MM.1S (cell line): Measurements from ENCODE around the gene TGFBR3L.
A peak's percentile ranks its signal among the peaks of the same experiment; 100 is the strongest.

Source experiments
- DNase-seq: peaks from one replicate; pipeline ENCODE4 v3.0.0-alpha.2; 2015
- H2AFZ ChIP-seq: fragments of 300-600 bp; sonication (generic); 2 replicates; pipeline ENCODE4 v1.6.0; 2016; ENCODE audit warnings: antibody characterized with exemption, low read length
- H3F3A ChIP-seq: fragments of 300-600 bp; sonication (generic); 2 replicates; pipeline ENCODE4 v1.6.1; 2016; ENCODE audit warnings: mild to moderate bottlenecking, antibody characterized with exemption, low read length, moderate library complexity, mixed read lengths; ENCODE audit not compliant: insufficient read depth
- H3K27ac ChIP-seq: fragments of 300-600 bp; sonication (generic); 2 replicates; pipeline ENCODE4 v1.5.1; 2016; ENCODE audit warnings: mild to moderate bottlenecking, low read length
- H3K27me3 ChIP-seq: fragments of 300-600 bp; sonication (generic); replicated peaks from 2 replicates; pipeline ENCODE4 v1.6.0; 2016; ENCODE audit warnings: low read length; ENCODE audit not compliant: insufficient read depth
- H3K36me3 ChIP-seq: fragments of 300-600 bp; sonication (generic); replicated peaks from 2 replicates; pipeline ENCODE4 v1.6.1; 2016; ENCODE audit warnings: mild to moderate bottlenecking, low read length, mixed read lengths; ENCODE audit not compliant: insufficient read depth
- H3K4me1 ChIP-seq: fragments of 300-600 bp; sonication (generic); 2 replicates; pipeline ENCODE4 v1.6.1; 2016; ENCODE audit warnings: low read length, mixed read lengths
- H3K4me2 ChIP-seq: fragments of 300-600 bp; sonication (generic); 2 replicates; pipeline ENCODE4 v1.6.0; 2016; ENCODE audit warnings: low read depth, low read length
- H3K4me3 ChIP-seq: fragments of 300-600 bp; sonication (generic); 2 replicates; pipeline ENCODE4 v1.5.1; 2016; ENCODE audit warnings: low read length, mixed read lengths
- H3K79me2 ChIP-seq: fragments of 300-600 bp; sonication (generic); 2 replicates; pipeline ENCODE4 v1.6.1; 2016; ENCODE audit warnings: mixed run types, low read length, mixed read lengths
- H3K9ac ChIP-seq: fragments of 300-600 bp; sonication (generic); 2 replicates; pipeline ENCODE4 v1.6.1; 2016; ENCODE audit warnings: low read length, mixed read lengths
- H3K9me2 ChIP-seq: fragments of 300-600 bp; sonication (generic); replicated peaks from 2 replicates; pipeline ENCODE4 v1.6.1; 2016; ENCODE audit warnings: mild to moderate bottlenecking, low read length, mixed read lengths; ENCODE audit not compliant: insufficient read depth
- H3K9me3 ChIP-seq: fragments of 300-600 bp; sonication (generic); replicated peaks from 2 replicates; pipeline ENCODE4 v1.6.1; 2016; ENCODE audit warnings: mild to moderate bottlenecking, low read length, mixed read lengths; ENCODE audit not compliant: insufficient read depth
- H4K20me1 ChIP-seq: fragments of 300-600 bp; sonication (generic); 2 replicates; pipeline ENCODE4 v1.6.1; 2016; ENCODE audit warnings: mild to moderate bottlenecking, low read length, moderate library complexity, mixed read lengths; ENCODE audit not compliant: insufficient read depth
- CTCF ChIP-seq: fragments of 300-600 bp; sonication (generic); IDR thresholded peaks from 2 replicates; pipeline ENCODE4 v1.5.1; 2016; ENCODE audit warnings: antibody characterized with exemption, low read length, mixed read lengths
- EZH2 ChIP-seq: fragments of 300-600 bp; sonication (generic); optimal IDR thresholded peaks from 2 replicates; pipeline ENCODE3; 2017; ENCODE audit warnings: low read depth, mild to moderate bottlenecking, antibody characterized with exemption, low read length, mixed read lengths
- EZH2phosphoT487 ChIP-seq: fragments of 300-600 bp; sonication (generic); IDR thresholded peaks from 2 replicates; pipeline ENCODE4 v1.6.1; 2018; ENCODE audit warnings: antibody characterized with exemption, low read length

Gene TGFBR3L

GRCh38 chr19:7924241-7924640, 9.6 kb downstream of the TGFBR3L start:
- no peaks in the 10 kb centered on the region for H3K4me1 ChIP-seq
- no peak overlapping the region for H3K4me3 ChIP-seq
- peaks cover 16% of the 10 kb centered on the region for H3F3A ChIP-seq
- H3K4me2 ChIP-seq: no peak overlapping the region
- DNase-seq: no peak
- peaks cover 16% of the 10 kb centered on the region; the same call in 1 of the 2 replicates for H4K20me1 ChIP-seq
- no peak overlapping the region for H3K9ac ChIP-seq
- no peaks in the 10 kb centered on the region for H3K9me2 ChIP-seq
- no peak for TF ChIP-seq CTCF
- TF ChIP-seq EZH2phosphoT487: no peak
- TF ChIP-seq EZH2: no peak
- no peak overlapping the region for H2AFZ ChIP-seq
- H3K36me3 ChIP-seq: no peaks in the 10 kb centered on the region
- H3K27ac ChIP-seq: no peak overlapping the region
- H3K79me2 ChIP-seq: no peaks in the 10 kb centered on the region
- no peaks in the 10 kb centered on the region for H3K27me3 ChIP-seq
- H3K9me3 ChIP-seq: no peaks in the 10 kb centered on the region

GRCh38 chr19:7924651-7925170, 10.1 kb downstream of the TGFBR3L start:
- Histone ChIP-seq H3K27me3 (no peaks in the 10 kb centered on the region), H4K20me1 (peaks cover 16% of the 10 kb centered on the region; the same call in 1 of the 2 replicates), H3F3A (peaks cover 13% of the 10 kb centered on the region), H3K4me2 (peak overlapping the region; percentile 63; the same call in 1 of the 2 replicates), H2AFZ (no peak overlapping the region), H3K36me3 (no peaks in the 10 kb centered on the region), H3K9me3 (no peaks in the 10 kb centered on the region), H3K9ac (no peak overlapping the region), H3K9me2 (no peaks in the 10 kb centered on the region), H3K79me2 (no peaks in the 10 kb centered on the region), H3K27ac (no peak overlapping the region), H3K4me3 (no peak overlapping the region), H3K4me1 (no peaks in the 10 kb centered on the region)
- TF ChIP-seq EZH2phosphoT487 (no peak), EZH2 (no peak)
- no peak for DNase-seq

GRCh38 chr19:7925171-7925851, 10.7 kb downstream of the TGFBR3L start:
- H3K4me1 ChIP-seq: no peaks in the 10 kb centered on the region
- H3F3A ChIP-seq: peaks cover 10% of the 10 kb centered on the region
- no peaks in the 10 kb centered on the region for H3K27me3 ChIP-seq
- peaks cover 16% of the 10 kb centered on the region; the same call in 1 of the 2 replicates for H4K20me1 ChIP-seq
- H3K9me2 ChIP-seq: no peaks in the 10 kb centered on the region
- peak overlapping the region; percentile 23 for H3K4me3 ChIP-seq
- no peak overlapping the region for H2AFZ ChIP-seq
- H3K36me3 ChIP-seq: no peaks in the 10 kb centered on the region
- DNase-seq: peak; percentile 81
- H3K9me3 ChIP-seq: no peaks in the 10 kb centered on the region
- H3K79me2 ChIP-seq: no peaks in the 10 kb centered on the region
- no peak for TF ChIP-seq EZH2
- peak; percentile 88 for TF ChIP-seq CTCF
- TF ChIP-seq EZH2phosphoT487: no peak
- H3K27ac ChIP-seq: no peak overlapping the region
- peak overlapping the region; percentile 63 for H3K4me2 ChIP-seq
- no peak overlapping the region for H3K9ac ChIP-seq

- peak within 1 kb of the TSS; percentile 75 for H3K4me2 ChIP-seq
- H3K27me3 ChIP-seq: no peaks in the 10 kb centered on the region
- H3K4me1 ChIP-seq: no peaks in the 10 kb centered on the region
- H3K9me3 ChIP-seq: no peaks in the 10 kb centered on the region
- H3F3A ChIP-seq: peaks cover 10% of the 10 kb centered on the region
- no peak within 1 kb of the TSS for H2AFZ ChIP-seq
- no peaks in the 10 kb centered on the region for H3K9me2 ChIP-seq
- no peak within 1 kb of the TSS for H3K9ac ChIP-seq
- TF ChIP-seq EZH2 (no peak), CTCF (no peak), EZH2phosphoT487 (no peak)
- no peaks in the 10 kb centered on the region for H3K79me2 ChIP-seq
- no peaks in the 10 kb centered on the region for H3K36me3 ChIP-seq
- peak within 1 kb of the TSS; percentile 30 for H3K4me3 ChIP-seq
- peak; percentile 49 for DNase-seq
- H4K20me1 ChIP-seq: peaks cover 16% of the 10 kb centered on the region; the same call in 1 of the 2 replicates
- H3K27ac ChIP-seq: no peak within 1 kb of the TSS
These were observed 11.5 kb downstream of the TGFBR3L start, which contains the start of gene CTXN1 for GRCh38 chr19:7926021-7926726. TSS of gene CTXN1 (minus strand) at chr19:7926135. CDS start at chr19:7925538, 597 bp downstream.
